DND-41 (cell line): ENCODE measurements around the gene CRYL1.

Source experiments
- ATAC-seq: fragments of 200-7000 bp; cut with Tn5 transposase; 3 replicates; pipeline ENCODE4 v1.9.1; 2021; ENCODE audit warnings: low read depth; ENCODE audit not compliant: insufficient read depth
- DNase-seq: peaks from one replicate; pipeline ENCODE4 v3.0.0-alpha.2; 2020
- H2AFZ ChIP-seq: 2 replicates; pipeline ENCODE4 v1.6.0; 2012; ENCODE audit warnings: low read depth, low read length
- H3K27ac ChIP-seq: 2 replicates; pipeline ENCODE4 v1.5.1; 2012; ENCODE audit warnings: low read length, inconsistent platforms
- H3K27me3 ChIP-seq: fragments of 200-600 bp; sonication (generic); 2 replicates; pipeline ENCODE4 v1.6.0; 2012; ENCODE audit warnings: low read length, mild to moderate bottlenecking, inconsistent platforms; ENCODE audit not compliant: insufficient read depth, poor library complexity
- H3K36me3 ChIP-seq: 2 replicates; pipeline ENCODE4 v1.5.1; 2012; ENCODE audit warnings: low read length, inconsistent platforms; ENCODE audit not compliant: insufficient read depth
- H3K4me1 ChIP-seq: 2 replicates; pipeline ENCODE4 v1.5.1; 2012; ENCODE audit warnings: mild to moderate bottlenecking, low read length; ENCODE audit not compliant: insufficient read depth
- H3K4me2 ChIP-seq: 2 replicates; pipeline ENCODE4 v1.6.0; 2012; ENCODE audit warnings: mild to moderate bottlenecking, moderate library complexity, low read length, inconsistent platforms; ENCODE audit not compliant: insufficient read depth
- H3K4me3 ChIP-seq, 2 experiments: fragments of 200-600 bp in 1 of 2; shearing (Covaris generic) in 1 of 2; 2 replicates each; pipeline ENCODE4 v1.5.1; 2012 to 2016; ENCODE audit warnings: inconsistent platforms in 2 of 2, low read length in 2 of 2, mild to moderate bottlenecking in 2 of 2, low read depth in 1 of 2, moderate library complexity in 1 of 2
- H3K79me2 ChIP-seq: 2 replicates; pipeline ENCODE4 v1.6.0; 2012; ENCODE audit warnings: low read length, inconsistent platforms; ENCODE audit not compliant: insufficient read depth
- H3K9ac ChIP-seq: 2 replicates; pipeline ENCODE4 v1.6.0; 2012; ENCODE audit warnings: low read depth, mild to moderate bottlenecking, inconsistent platforms, low read length, moderate library complexity
- H3K9me3 ChIP-seq: 2 replicates; pipeline ENCODE4 v1.5.1; 2012; ENCODE audit warnings: low read length, moderate library complexity, mild to moderate bottlenecking, inconsistent platforms; ENCODE audit not compliant: insufficient read depth, severe bottlenecking
- H4K20me1 ChIP-seq: 2 replicates; pipeline ENCODE4 v1.6.0; 2012; ENCODE audit warnings: low read length; ENCODE audit not compliant: insufficient read depth
- EZH2 ChIP-seq: IDR thresholded peaks from 3 replicates; pipeline ENCODE4 v1.6.1; 2012; ENCODE audit warnings: borderline replicate concordance, low read depth, mild to moderate bottlenecking, moderate library complexity, low read length, inconsistent platforms; ENCODE audit not compliant: severe bottlenecking
- TF ChIP-seq, protein P1 (sequence below): IDR thresholded peaks from 2 replicates; pipeline ENCODE4 v1.5.1; 2012; ENCODE audit warnings: borderline replicate concordance, low read length, moderate library complexity, mild to moderate bottlenecking; ENCODE audit not compliant: poor library complexity, severe bottlenecking; ENCODE audit errors: extremely low read depth

CRYL1 gene

DNA sequence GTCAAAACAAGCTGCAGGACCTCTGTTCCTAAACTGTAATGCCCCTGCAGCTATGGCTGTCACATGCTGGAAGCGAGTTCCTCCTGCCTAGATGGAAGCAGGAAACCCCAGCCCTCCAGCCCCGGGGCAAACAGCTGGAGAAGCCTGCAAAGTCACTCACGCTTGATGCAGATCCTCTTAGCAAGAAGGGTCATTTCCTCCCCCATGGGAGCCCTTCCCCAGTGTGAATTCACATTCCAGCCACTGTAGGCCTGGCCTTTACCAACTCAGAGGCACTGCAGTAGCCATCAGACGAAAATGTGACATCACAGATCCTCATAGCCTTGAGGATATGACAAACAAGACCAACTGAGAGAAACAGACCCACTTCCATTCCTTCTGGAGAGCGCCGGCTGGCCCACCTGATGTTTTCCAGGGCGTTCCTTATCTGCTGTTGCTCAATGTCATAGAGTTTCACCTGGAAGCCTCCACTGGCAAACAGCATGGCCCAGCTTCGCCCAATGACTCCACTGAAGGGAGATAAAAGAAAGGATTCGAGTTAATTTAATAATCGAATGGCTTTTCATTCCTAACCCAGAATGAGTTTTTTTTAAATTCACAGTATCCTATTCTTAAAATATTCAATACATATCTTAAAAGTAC is 13.5 kb downstream of the CRYL1 start:
- no peaks in the 10 kb centered on the region for H3K27me3 ChIP-seq
- H3K79me2 ChIP-seq = no peaks in the 10 kb centered on the region
- no peak overlapping the region for H2AFZ ChIP-seq
- no peak overlapping the region for H3K4me3 ChIP-seq
- no peak overlapping the region for H3K27ac ChIP-seq
- TF ChIP-seq, protein P1, sequence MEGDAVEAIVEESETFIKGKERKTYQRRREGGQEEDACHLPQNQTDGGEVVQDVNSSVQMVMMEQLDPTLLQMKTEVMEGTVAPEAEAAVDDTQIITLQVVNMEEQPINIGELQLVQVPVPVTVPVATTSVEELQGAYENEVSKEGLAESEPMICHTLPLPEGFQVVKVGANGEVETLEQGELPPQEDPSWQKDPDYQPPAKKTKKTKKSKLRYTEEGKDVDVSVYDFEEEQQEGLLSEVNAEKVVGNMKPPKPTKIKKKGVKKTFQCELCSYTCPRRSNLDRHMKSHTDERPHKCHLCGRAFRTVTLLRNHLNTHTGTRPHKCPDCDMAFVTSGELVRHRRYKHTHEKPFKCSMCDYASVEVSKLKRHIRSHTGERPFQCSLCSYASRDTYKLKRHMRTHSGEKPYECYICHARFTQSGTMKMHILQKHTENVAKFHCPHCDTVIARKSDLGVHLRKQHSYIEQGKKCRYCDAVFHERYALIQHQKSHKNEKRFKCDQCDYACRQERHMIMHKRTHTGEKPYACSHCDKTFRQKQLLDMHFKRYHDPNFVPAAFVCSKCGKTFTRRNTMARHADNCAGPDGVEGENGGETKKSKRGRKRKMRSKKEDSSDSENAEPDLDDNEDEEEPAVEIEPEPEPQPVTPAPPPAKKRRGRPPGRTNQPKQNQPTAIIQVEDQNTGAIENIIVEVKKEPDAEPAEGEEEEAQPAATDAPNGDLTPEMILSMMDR = no peak
- TF ChIP-seq EZH2 = no peak
- H3K9me3 ChIP-seq = no peaks in the 10 kb centered on the region
- ATAC-seq (no peak), DNase-seq (no peak)
- no peaks in the 10 kb centered on the region for H4K20me1 ChIP-seq
- H3K4me1 ChIP-seq = no peaks in the 10 kb centered on the region
- no peak overlapping the region for H3K9ac ChIP-seq
- no peak overlapping the region for H3K4me2 ChIP-seq
- H3K36me3 ChIP-seq = peaks cover 8% of the 10 kb centered on the region; the same call in 1 of the 2 replicates

DNA sequence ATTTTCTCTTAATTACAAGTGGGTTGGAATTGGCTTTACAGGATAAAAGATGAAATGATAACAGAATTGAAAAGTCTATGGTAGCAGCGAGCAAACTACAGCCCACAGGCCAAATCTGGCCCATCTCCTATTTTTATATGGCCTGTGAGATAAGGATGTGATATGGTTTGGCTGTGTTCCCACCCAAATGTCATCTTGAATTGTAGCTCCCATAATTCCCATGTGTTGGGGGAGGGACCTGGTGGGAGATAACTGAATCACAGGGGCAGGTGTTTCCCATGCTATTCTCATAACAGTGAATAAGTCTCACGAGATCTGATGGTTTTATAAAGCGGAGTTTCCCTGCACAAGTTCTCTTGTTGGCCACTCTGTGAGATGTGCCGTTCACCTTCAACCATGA is 19.0 kb downstream of the CRYL1 start:
- Histone ChIP-seq H2AFZ (no peak overlapping the region), H3K4me3 (no peak overlapping the region), H4K20me1 (no peaks in the 10 kb centered on the region), H3K9ac (no peak overlapping the region), H3K4me2 (no peak overlapping the region), H3K27ac (no peak overlapping the region), H3K36me3 (peaks cover 5% of the 10 kb centered on the region; the same call in 1 of the 2 replicates), H3K27me3 (no peaks in the 10 kb centered on the region), H3K4me1 (no peaks in the 10 kb centered on the region), H3K9me3 (no peaks in the 10 kb centered on the region), H3K79me2 (no peaks in the 10 kb centered on the region)
- ATAC-seq (no peak), DNase-seq (no peak)
- TF ChIP-seq EZH2 = no peak
- TF ChIP-seq, protein P1 = no peak

DNA sequence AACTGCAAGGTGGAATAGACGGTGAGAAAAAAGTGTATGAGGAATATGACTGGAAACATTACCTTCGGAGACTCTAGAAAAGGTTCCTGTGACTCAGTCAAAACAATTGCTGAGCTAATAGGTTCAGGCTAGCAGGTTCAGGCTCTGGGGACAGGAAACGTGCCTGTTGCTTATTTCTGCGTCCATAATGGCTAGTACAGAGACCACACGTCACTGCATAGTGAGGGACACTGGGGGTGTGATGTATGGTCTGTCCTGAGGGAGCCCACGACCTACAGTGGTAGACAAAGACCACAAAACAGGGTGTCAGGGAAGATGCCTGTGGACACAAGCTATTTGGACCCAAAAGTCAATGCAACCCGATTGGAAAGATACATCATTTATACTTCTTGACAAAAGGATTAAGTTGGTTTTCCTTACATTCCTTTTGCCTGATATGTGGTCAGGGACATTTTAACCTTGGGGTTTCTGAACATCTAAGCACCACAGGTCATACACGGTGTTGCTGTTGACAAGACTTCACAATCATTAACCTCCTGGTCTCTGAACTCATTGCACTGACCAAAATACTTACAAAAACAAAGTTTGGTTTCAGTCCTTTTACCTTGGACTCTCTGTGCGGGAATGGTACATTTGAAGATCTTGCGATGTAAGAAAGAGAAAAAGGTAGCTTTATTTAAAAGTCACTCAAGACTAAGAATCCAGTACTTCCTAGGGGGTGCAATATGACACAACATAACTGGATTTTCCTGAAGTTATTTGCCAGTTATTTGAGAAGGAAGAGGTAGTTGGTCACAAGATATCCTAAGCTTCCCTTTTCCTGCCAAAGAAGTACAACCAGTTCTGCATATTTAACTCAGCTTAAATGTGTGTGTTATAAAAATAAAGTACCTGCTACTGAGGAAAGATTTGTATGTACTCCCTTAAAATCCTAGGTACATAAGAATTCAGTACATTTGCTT is 20.0 kb downstream of the CRYL1 start:
- H3K4me2 ChIP-seq = no peak overlapping the region
- no peak for ATAC-seq

More for the DNA sequence above, 20.0 kb downstream of the CRYL1 start:
- Histone ChIP-seq H3K27ac (no peak overlapping the region), H2AFZ (no peak overlapping the region), H3K4me3 (no peak overlapping the region), H3K9me3 (no peaks in the 10 kb centered on the region), H3K9ac (no peak overlapping the region), H3K79me2 (no peaks in the 10 kb centered on the region), H3K27me3 (no peaks in the 10 kb centered on the region), H3K36me3 (peaks cover 3% of the 10 kb centered on the region; the same call in 1 of the 2 replicates), H3K4me1 (no peaks in the 10 kb centered on the region), H4K20me1 (no peaks in the 10 kb centered on the region)
- TF ChIP-seq, protein P1 = no peak
- TF ChIP-seq EZH2 = no peak
- no peak for DNase-seq
